ENCODE measurements around the gene GRB7. TPM values are rescaled to one million over a fixed set of nuclear protein-coding genes. Genes with fewer than 3 reads are reported as not detected.
A peak's percentile ranks its signal among the peaks of the same experiment; 100 is the strongest.

The GRB7 gene
- total and polyA plus RNA-seq, 9 of the 15 experiments (the other 6 are each of a cell fraction or from before 2014, with no cell fraction given), result 0.04 to 6.2 (median 2.2) TPM

GRCh38 chr17:39753514-39754160 is 15.9 kb downstream of the GRB7 start (continued):
- no peak for TF ChIP-seq ZNF609 (CRISPR knock-in tag; IDR thresholded peaks at IDR 0.05; ENCODE audit: borderline replicate concordance)
- TF ChIP-seq E2F6 (IDR thresholded peaks at IDR 0.05; ENCODE audit: borderline replicate concordance in 1 of 2, extremely low read depth in 1 of 2, insufficient read depth in 1 of 2, insufficient read length in 1 of 2, low read depth in 1 of 2, low read length in 1 of 2, poor library complexity in 1 of 2, severe bottlenecking in 1 of 2), result peak in 1 of 2 experiments; percentile 81
- peak; percentile 65; the same call in 1 of the 2 replicates for TF ChIP-seq ZBTB7A (IDR thresholded peaks at IDR 0.05; ENCODE audit: borderline replicate concordance, control insufficient read depth, low read depth, low read length)
- TF ChIP-seq ZBTB33 (CRISPR knock-in tag; IDR thresholded peaks at IDR 0.05), result peak; percentile 99
- no peak for TF ChIP-seq ZNF785 (CRISPR knock-in tag; IDR thresholded peaks at IDR 0.05)
- TF ChIP-seq ETV6 (IDR thresholded peaks at IDR 0.05; ENCODE audit: borderline replicate concordance in 1 of 2, low read depth in 2 of 2, low read length in 1 of 2), result no peak
- TF ChIP-seq ETV6 (CRISPR knock-in tag; IDR thresholded peaks at IDR 0.05; ENCODE audit: borderline replicate concordance), result no peak
- no peak for TF ChIP-seq NR4A1 (CRISPR knock-in tag; IDR thresholded peaks at IDR 0.05)
- peak; percentile 87 for TF ChIP-seq NR4A1 (tag; IDR thresholded peaks at IDR 0.05)
- TF ChIP-seq ATF1 (CRISPR knock-in tag; IDR thresholded peaks at IDR 0.05), result no peak
- TF ChIP-seq ATF1 (tag; IDR thresholded peaks at IDR 0.05), result no peak
- no peak for TF ChIP-seq HSF4 (CRISPR knock-in tag; IDR thresholded peaks at IDR 0.05; ENCODE audit: borderline replicate concordance)
- TF ChIP-seq ZNF707 (CRISPR knock-in tag; conservative IDR thresholded peaks at IDR 0.05), result no peak
- TF ChIP-seq HLTF (IDR thresholded peaks at IDR 0.05), result no peak
- peak; percentile 59; the same call in 1 of the 2 replicates for TF ChIP-seq ZBTB17 (CRISPR knock-in tag; IDR thresholded peaks at IDR 0.05)
- TF ChIP-seq CREB3 (tag; conservative IDR thresholded peaks at IDR 0.05; ENCODE audit: low read depth), result 0 out of 2 replicates have a peak, but pooled peaks have one; percentile 55
- 0 out of 2 replicates have a peak, but pooled peaks have one; percentile 13 for TF ChIP-seq BRD4 (IDR thresholded peaks at IDR 0.05)
- no peak for TF ChIP-seq PHF20 (IDR thresholded peaks at IDR 0.05; ENCODE audit: partially characterized antibody)
- TF ChIP-seq ZNF23 (CRISPR knock-in tag; IDR thresholded peaks at IDR 0.05), result no peak

Measured in K562 (cell line).